Sigmoid colon (tissue), 7 donors: ENCODE results near the gene GNAI2. TPM values are rescaled to one million over a fixed set of nuclear protein-coding genes. Genes with fewer than 3 reads are reported as not detected.

Source experiments
- DNase-seq: peaks from one replicate; pipeline ENCODE4 v3.0.0-alpha.2; 2019
- H3K27ac ChIP-seq, 4 donors: fragments of 200-600 bp; sonication (generic); one replicate each; pipeline ENCODE4 v1.5.1; 2016 to 2019; ENCODE audit warnings: mild to moderate bottlenecking in 1 of 4
- H3K27me3 ChIP-seq, 3 donors: fragments of 200-600 bp; sonication (generic); one replicate each; pipeline ENCODE4 v1.5.1; 2019; ENCODE audit warnings: mild to moderate bottlenecking in 1 of 3
- H3K36me3 ChIP-seq, 4 donors: fragments of 200-600 bp; sonication (generic); one replicate each; pipeline ENCODE4 v1.5.1; 2016 to 2019
- H3K4me1 ChIP-seq, 4 donors: fragments of 200-600 bp; sonication (generic); one replicate each; pipeline ENCODE4 v1.5.1; 2017 to 2019
- H3K4me3 ChIP-seq, 4 donors: fragments of 200-600 bp; sonication (generic); one replicate each; pipeline ENCODE4 v1.5.1; 2017 to 2019; ENCODE audit warnings: mild to moderate bottlenecking in 2 of 4, moderate library complexity in 1 of 4
- H3K9me3 ChIP-seq, 4 donors: fragments of 200-600 bp in 3 of 4; sonication (generic) in 3 of 4; one replicate each; pipeline versions ENCODE4 v1.5.1 to v1.6.1; 2013 to 2019
- CTCF ChIP-seq, 4 experiments: fragments of 450-650 bp in 3 of 4; fragments of 200-600 bp in 1 of 4; IDR thresholded peaks; one replicate each; pipeline ENCODE4 v1.5.1; 2016 to 2019; ENCODE audit warnings: antibody characterized with exemption in 4 of 4, mild to moderate bottlenecking in 3 of 4, moderate library complexity in 2 of 4
- EP300 ChIP-seq, 4 donors: sonication (generic); formaldehyde crosslinking; IDR thresholded peaks; one replicate each; pipeline ENCODE4 v1.6.1; 2017; ENCODE audit warnings: antibody characterized with exemption in 4 of 4
- POLR2A ChIP-seq, 2 donors: fragments of 450-650 bp; IDR thresholded peaks; one replicate each; pipeline ENCODE4 v1.6.1; 2016; ENCODE audit warnings: antibody characterized with exemption in 2 of 2, mild to moderate bottlenecking in 2 of 2, moderate library complexity in 2 of 2
- POLR2AphosphoS5 ChIP-seq, 4 donors: sonication (generic); formaldehyde crosslinking; IDR thresholded peaks; one replicate each; pipeline ENCODE4 v1.6.1; 2017; ENCODE audit warnings: antibody characterized with exemption in 4 of 4
- WGBS, 2 donors: extraction: QIAGEN DNeasy Blood & Tissue Kit; methylation state at CpG; one replicate each; pipeline ENCODE4 v1.1.7; 2013; 5-methylcytosine and 5-hydroxymethylcytosine counted together
- intact Hi-C: fragments of 100-400 bp; cut with DNase I; formaldehyde crosslinking; loops from one replicate; pipeline ENCODE4 v1.15.1; 2023
- polyA plus RNA-seq, 3 donors: library from polyadenylated mRNA; stranded (reverse); fragments of 200-250 nt; gene quantifications; one replicate each; pipeline ENCODE4 v1.2.3, GENCODE V29; 2013
- total RNA-seq, 4 donors: library from RNA; depleted of rRNA; stranded (reverse); fragments of >200 nt; gene quantifications; one replicate each; pipeline ENCODE4 v1.1.0, GENCODE V29; 2016
- donor health status: healthy with polysubstance abuse.
- donor health status: Bipolar disorder and iron deficiency.
- donor health status: healthy.

Gene GNAI2
- total and polyA plus RNA-seq, 7 donors = 43.9 to 171 (median 149) TPM

DNA sequence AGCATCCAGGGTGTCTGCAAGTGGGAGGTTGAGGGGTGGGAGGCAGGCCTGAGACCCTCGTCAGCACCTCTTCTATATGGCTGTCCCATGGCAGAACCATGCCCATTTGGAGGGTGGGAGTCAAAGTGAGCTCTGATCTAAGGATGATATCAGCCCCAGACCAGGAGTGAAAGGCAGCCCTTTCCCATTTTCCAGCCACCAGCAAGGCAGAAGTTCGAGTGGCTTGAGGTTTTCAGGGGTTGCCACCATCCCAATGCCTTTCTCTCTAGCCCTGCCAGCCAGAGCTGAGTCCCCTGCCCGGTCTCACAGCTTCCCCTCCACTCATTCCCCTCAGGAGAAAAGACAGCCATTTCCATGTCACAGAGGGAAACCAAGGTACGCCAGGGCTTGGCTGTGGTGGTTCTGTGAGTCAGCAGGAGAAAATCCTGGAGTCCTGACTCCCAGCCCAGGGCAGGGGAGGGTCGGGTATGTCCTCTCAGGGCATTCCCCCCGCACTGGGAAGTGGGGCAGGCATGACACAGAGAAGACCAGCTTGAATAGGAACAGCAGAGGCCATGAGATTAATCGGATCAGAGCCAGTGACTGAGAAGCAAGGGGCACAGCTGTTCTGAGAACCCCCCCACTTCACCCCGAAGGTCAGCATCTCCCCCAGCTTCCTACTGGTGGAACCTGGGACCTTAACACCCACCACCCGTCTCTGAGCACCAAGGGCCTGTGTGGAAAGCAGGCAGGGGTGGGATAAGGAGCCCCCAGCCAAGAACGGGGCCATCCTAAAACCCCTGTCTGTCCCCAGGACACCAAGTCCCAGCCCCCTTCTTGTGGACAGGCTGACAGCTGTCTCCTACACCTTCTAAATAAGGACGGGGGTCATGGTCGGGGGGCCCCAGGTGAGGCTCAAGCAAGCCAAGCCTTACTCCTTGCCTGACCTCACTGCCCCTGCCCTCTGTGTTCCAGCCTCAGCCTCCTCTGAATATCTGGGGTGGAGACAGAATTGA is 31.9 kb upstream of the GNAI2 start:
- no peak for DNase-seq
- no peak overlapping the region for H3K27ac ChIP-seq
- intact Hi-C loops = no loop called here
- no peak for TF ChIP-seq CTCF (IDR thresholded peaks at IDR 0.05)
- TF ChIP-seq POLR2A (IDR thresholded peaks at IDR 0.05) = no peak
- no peak for TF ChIP-seq EP300 (IDR thresholded peaks at IDR 0.05)
- TF ChIP-seq POLR2AphosphoS5 (IDR thresholded peaks at IDR 0.05) = no peak
- no peaks in the 10 kb centered on the region for H3K36me3 ChIP-seq
- H3K4me3 ChIP-seq = no peak overlapping the region
- peaks cover 28 to 77% (median 68%) of the 10 kb centered on the region in 3 donors for H3K27me3 ChIP-seq
- peaks cover 0 to 16% (median 15%) of the 10 kb centered on the region in 4 donors for H3K4me1 ChIP-seq
- 61 to 73% methylated on average over 12 of the region's 12 CpGs for WGBS, 2 donors
- no peaks in the 10 kb centered on the region for H3K9me3 ChIP-seq

DNA sequence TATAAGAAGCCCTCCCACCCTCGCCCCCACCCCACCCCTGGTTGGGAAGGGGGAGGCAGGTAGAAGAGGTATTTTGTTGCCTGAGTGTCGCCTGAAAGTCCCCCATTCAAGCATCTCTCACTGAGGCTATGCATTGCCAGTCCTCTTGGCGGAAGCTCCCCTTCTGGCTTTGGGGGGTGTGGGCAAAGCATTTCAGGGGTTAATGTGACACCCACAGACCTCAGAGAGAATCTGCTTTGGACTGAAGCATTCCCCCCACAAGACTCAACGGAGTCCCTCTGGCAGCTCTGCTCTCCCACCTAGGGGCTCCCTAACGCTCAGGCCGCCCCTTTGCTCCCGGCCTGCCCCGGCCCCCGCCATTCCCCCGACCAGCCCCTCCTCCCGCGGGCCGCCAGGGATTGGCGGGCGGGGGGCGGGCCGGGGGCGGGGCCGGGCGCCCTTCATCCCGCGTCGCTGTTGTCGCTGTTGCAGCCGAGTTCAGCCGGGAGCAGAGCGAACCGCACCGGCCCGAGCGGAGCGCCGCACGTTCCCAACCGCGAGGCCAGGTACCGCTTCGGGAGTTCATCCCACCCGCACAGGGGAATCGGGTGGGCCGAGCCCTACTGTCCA is 31.1 kb upstream of the GNAI2 start, which contains the start of gene SLC38A3:
Gene SLC38A3, plus strand, starts transcription at position 468 of the 609 bp plus-strand sequence. CDS start 8,929 bp downstream, outside the sequence.
- intact Hi-C loops = no loop called here
- H3K27me3 ChIP-seq = peaks cover 28 to 71% (median 64%) of the 10 kb centered on the region in 3 donors
- 2 to 4% methylated on average over 41 of the region's 41 CpGs for WGBS, 2 donors
- no peak within 1 kb of the TSS for H3K27ac ChIP-seq
- H3K9me3 ChIP-seq = no peaks in the 10 kb centered on the region
- no peaks in the 10 kb centered on the region for H3K36me3 ChIP-seq
- DNase-seq = no peak
- peak within 1 kb of the TSS; percentile 10 to 46 (median 30) for H3K4me3 ChIP-seq
- peaks cover 0 to 16% (median 15%) of the 10 kb centered on the region in 4 donors for H3K4me1 ChIP-seq
- TF ChIP-seq POLR2A (IDR thresholded peaks at IDR 0.05) = no peak
- TF ChIP-seq EP300 (IDR thresholded peaks at IDR 0.05) = no peak
- TF ChIP-seq POLR2AphosphoS5 (IDR thresholded peaks at IDR 0.05) = peak in 1 of 4 donors; percentile 11
- TF ChIP-seq CTCF (IDR thresholded peaks at IDR 0.05) = no peak

DNA sequence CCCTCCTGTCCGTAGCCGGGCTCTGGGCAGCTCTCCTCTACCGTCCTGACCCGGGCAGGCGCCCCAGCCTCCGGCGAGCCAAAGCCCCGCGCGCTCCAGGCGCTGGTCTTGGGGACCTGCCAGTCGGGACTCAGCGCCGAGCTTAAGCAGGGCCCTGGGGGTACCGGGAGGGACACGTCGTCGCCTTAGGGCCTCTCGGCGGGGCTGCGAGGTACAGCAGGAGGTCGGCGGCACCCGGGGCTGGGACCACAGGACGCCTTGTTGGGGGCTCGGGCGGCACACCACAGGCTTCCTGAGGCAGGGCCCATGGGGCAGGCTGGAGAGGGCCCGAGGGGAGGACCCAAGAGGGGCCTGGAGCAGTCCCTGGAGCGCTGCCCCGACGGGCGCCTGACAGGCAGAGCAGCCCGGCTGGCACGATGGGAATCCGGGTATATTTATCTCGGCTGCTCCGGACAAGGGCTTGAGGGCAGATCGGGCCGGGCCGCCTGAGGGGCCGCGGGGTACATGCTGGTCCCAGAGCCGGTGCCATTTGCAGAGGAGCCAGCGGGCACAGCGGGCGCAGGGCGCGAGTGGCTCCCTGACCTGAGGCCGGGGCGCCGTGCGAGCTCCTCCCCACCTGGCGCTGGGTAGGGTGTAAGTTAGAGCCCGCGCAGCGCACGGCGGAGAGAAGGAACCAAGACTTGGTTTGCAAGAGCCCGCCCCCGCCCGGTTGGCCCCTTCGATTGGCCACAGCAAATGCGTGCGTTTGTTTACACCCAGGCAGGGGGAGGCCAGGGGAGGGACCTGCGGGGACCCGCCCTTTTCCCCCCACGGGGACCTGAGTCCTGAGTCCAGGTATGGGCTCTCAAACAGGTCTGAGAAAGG is 30.4 kb upstream of the GNAI2 start:
- peak overlapping the region; percentile 10 to 46 (median 30) for H3K4me3 ChIP-seq
- H3K9me3 ChIP-seq = no peaks in the 10 kb centered on the region
- no peaks in the 10 kb centered on the region for H3K36me3 ChIP-seq
- H3K27ac ChIP-seq = no peak overlapping the region
- DNase-seq = no peak
- TF ChIP-seq POLR2A (IDR thresholded peaks at IDR 0.05) = no peak
- TF ChIP-seq CTCF (IDR thresholded peaks at IDR 0.05) = no peak
- no peak for TF ChIP-seq EP300 (IDR thresholded peaks at IDR 0.05)
- TF ChIP-seq POLR2AphosphoS5 (IDR thresholded peaks at IDR 0.05) = no peak
- intact Hi-C loops = no loop called here
- H3K4me1 ChIP-seq = peaks cover 0 to 16% (median 15%) of the 10 kb centered on the region in 4 donors
- peaks cover 28 to 70% (median 60%) of the 10 kb centered on the region in 3 donors for H3K27me3 ChIP-seq
- 2 to 3% methylated on average over 67 of the region's 67 CpGs for WGBS, 2 donors

- TF ChIP-seq POLR2A (IDR thresholded peaks at IDR 0.05) (no peak), CTCF (IDR thresholded peaks at IDR 0.05) (no peak), EP300 (IDR thresholded peaks at IDR 0.05) (no peak), POLR2AphosphoS5 (IDR thresholded peaks at IDR 0.05) (no peak)
- H3K9me3 ChIP-seq = no peaks in the 10 kb centered on the region
- no peaks in the 10 kb centered on the region for H3K36me3 ChIP-seq
- no peak for DNase-seq
- H3K27me3 ChIP-seq = peaks cover 28 to 51% (median 44%) of the 10 kb centered on the region in 3 donors
- intact Hi-C loops = no loop called here
- H3K4me1 ChIP-seq = peaks cover 0 to 16% (median 15%) of the 10 kb centered on the region in 4 donors
- 93 to 94% methylated on average over 17 of the region's 17 CpGs for WGBS, 2 donors
- no peak overlapping the region for H3K27ac ChIP-seq
- no peak overlapping the region for H3K4me3 ChIP-seq
These were observed 28.5 kb upstream of the GNAI2 start for GRCh38 chr3:50207359-50208042.
